H1 (cell line): ENCODE results near the gene TIMP1. TPM values are rescaled to one million over a fixed set of nuclear protein-coding genes. Genes with fewer than 3 reads are reported as not detected.

Experiments used
- CTBP2 ChIP-seq: IDR thresholded peaks from 2 replicates; pipeline ENCODE4 v1.7.0; 2011; ENCODE audit warnings: borderline replicate concordance, mild to moderate bottlenecking, moderate library complexity, mixed read lengths, low read length; ENCODE audit not compliant: insufficient read depth, insufficient read length
- FOSL1 ChIP-seq: IDR thresholded peaks from 2 replicates; pipeline ENCODE4 v1.6.1; 2011; ENCODE audit warnings: mild to moderate bottlenecking, low read depth, low read length, moderate library complexity; ENCODE audit not compliant: insufficient read depth
- GABPA ChIP-seq: IDR thresholded peaks from 2 replicates; pipeline ENCODE4 v1.6.1; 2011; ENCODE audit warnings: mild to moderate bottlenecking, low read length, moderate library complexity, borderline replicate concordance; ENCODE audit not compliant: insufficient read depth
- polyA plus RNA-seq, 7 experiments: library from polyadenylated mRNA; depleted of rRNA in 3 of 7; stranded (reverse) in 5 of 7; unstranded in 2 of 7; fragments of >200 nt in 5 of 7; fragments of 200-250 nt in 2 of 7; gene quantifications; 1 replicate in 5 of 7; 2 replicates in 1 of 7; 4 replicates in 1 of 7; pipeline versions ENCODE4 v1.2.1 to v1.2.3, GENCODE V29; 2011 to 2013; ENCODE audit warnings: missing spikeins in 2 of 7, mixed read lengths in 2 of 7
- total RNA-seq: library from RNA; stranded (reverse); fragmentation: NEBNext Ultra II Directional; extraction: Animal tissue kit (Norgen Biotek cat#: 25700); gene quantifications from 2 replicates; pipeline ENCODE4 v1.2.1, GENCODE V29; 2021
- TF ChIP-seq, protein P1 (sequence below): fragments of 300-600 bp; sonication (generic); IDR thresholded peaks from 2 replicates; pipeline ENCODE4 v1.7.1; 2012; ENCODE audit warnings: low read length, moderate library complexity, mild to moderate bottlenecking, inconsistent platforms; ENCODE audit not compliant: insufficient replicate concordance

Gene TIMP1
- total and polyA plus RNA-seq, 2 of the 8 experiments (the other 6 are each of a cell fraction or from before 2014, with no cell fraction given), result 58.6 to 142 TPM

DNA sequence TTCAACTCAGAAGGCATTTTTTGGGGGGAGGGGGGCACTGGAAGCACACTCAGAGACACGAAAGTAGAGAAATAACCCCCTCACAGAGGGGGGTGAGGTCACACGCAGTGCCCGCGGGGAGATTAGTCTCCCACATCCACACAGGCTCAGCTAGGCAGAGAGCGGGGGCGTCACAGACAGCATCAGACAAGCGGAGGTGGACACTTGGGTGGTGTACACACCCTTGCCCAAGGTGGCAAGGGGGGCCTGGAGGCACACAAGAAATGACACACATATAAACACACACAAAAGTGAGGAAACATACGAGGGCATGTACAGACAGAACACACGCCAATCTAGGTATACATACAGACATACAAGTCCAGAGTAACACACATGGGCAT, 38.1 kb downstream of the TIMP1 start (continued):
- TF ChIP-seq, protein P1, sequence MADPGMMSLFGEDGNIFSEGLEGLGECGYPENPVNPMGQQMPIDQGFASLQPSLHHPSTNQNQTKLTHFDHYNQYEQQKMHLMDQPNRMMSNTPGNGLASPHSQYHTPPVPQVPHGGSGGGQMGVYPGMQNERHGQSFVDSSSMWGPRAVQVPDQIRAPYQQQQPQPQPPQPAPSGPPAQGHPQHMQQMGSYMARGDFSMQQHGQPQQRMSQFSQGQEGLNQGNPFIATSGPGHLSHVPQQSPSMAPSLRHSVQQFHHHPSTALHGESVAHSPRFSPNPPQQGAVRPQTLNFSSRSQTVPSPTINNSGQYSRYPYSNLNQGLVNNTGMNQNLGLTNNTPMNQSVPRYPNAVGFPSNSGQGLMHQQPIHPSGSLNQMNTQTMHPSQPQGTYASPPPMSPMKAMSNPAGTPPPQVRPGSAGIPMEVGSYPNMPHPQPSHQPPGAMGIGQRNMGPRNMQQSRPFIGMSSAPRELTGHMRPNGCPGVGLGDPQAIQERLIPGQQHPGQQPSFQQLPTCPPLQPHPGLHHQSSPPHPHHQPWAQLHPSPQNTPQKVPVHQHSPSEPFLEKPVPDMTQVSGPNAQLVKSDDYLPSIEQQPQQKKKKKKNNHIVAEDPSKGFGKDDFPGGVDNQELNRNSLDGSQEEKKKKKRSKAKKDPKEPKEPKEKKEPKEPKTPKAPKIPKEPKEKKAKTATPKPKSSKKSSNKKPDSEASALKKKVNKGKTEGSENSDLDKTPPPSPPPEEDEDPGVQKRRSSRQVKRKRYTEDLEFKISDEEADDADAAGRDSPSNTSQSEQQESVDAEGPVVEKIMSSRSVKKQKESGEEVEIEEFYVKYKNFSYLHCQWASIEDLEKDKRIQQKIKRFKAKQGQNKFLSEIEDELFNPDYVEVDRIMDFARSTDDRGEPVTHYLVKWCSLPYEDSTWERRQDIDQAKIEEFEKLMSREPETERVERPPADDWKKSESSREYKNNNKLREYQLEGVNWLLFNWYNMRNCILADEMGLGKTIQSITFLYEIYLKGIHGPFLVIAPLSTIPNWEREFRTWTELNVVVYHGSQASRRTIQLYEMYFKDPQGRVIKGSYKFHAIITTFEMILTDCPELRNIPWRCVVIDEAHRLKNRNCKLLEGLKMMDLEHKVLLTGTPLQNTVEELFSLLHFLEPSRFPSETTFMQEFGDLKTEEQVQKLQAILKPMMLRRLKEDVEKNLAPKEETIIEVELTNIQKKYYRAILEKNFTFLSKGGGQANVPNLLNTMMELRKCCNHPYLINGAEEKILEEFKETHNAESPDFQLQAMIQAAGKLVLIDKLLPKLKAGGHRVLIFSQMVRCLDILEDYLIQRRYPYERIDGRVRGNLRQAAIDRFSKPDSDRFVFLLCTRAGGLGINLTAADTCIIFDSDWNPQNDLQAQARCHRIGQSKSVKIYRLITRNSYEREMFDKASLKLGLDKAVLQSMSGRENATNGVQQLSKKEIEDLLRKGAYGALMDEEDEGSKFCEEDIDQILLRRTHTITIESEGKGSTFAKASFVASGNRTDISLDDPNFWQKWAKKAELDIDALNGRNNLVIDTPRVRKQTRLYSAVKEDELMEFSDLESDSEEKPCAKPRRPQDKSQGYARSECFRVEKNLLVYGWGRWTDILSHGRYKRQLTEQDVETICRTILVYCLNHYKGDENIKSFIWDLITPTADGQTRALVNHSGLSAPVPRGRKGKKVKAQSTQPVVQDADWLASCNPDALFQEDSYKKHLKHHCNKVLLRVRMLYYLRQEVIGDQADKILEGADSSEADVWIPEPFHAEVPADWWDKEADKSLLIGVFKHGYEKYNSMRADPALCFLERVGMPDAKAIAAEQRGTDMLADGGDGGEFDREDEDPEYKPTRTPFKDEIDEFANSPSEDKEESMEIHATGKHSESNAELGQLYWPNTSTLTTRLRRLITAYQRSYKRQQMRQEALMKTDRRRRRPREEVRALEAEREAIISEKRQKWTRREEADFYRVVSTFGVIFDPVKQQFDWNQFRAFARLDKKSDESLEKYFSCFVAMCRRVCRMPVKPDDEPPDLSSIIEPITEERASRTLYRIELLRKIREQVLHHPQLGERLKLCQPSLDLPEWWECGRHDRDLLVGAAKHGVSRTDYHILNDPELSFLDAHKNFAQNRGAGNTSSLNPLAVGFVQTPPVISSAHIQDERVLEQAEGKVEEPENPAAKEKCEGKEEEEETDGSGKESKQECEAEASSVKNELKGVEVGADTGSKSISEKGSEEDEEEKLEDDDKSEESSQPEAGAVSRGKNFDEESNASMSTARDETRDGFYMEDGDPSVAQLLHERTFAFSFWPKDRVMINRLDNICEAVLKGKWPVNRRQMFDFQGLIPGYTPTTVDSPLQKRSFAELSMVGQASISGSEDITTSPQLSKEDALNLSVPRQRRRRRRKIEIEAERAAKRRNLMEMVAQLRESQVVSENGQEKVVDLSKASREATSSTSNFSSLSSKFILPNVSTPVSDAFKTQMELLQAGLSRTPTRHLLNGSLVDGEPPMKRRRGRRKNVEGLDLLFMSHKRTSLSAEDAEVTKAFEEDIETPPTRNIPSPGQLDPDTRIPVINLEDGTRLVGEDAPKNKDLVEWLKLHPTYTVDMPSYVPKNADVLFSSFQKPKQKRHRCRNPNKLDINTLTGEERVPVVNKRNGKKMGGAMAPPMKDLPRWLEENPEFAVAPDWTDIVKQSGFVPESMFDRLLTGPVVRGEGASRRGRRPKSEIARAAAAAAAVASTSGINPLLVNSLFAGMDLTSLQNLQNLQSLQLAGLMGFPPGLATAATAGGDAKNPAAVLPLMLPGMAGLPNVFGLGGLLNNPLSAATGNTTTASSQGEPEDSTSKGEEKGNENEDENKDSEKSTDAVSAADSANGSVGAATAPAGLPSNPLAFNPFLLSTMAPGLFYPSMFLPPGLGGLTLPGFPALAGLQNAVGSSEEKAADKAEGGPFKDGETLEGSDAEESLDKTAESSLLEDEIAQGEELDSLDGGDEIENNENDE, result no peak
- no peak for TF ChIP-seq FOSL1
- no peak for TF ChIP-seq GABPA
- TF ChIP-seq CTBP2, result no peak
